HG03039 (cell line): ENCODE measurements around the gene UBXN10.

ENCODE experiments used
- ATAC-seq: cut with Tn5 transposase; IDR thresholded peaks from one replicate; pipeline ENCODE4 v1.9.1; 2021; ENCODE audit warnings: mild to moderate bottlenecking, moderate library complexity; ENCODE audit not compliant: unreplicated experiment

The UBXN10 gene

GRCh38 chr1:20182415-20182814, 3.5 kb upstream of the UBXN10 start:
- no peak for ATAC-seq

DNA sequence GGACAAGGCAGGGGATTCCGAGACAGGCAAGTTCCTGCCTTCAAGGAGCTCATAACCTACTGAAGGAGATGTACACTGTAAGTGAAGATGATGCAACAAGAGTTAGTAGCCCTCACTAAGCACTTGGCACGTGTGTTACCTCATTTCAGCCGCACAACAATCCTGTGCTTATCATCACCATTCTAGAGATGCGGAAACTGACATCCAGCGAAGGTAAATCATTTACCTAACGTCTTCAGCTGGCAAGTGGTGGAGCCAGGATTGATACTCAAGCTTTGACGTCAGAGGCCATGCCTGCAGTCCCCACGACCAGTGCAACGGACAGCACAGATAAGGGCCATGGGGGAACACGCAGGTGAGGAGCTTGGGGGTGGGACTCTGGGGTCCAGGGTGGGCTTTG, 2.9 kb upstream of the UBXN10 start:
- ATAC-seq = no peak

DNA sequence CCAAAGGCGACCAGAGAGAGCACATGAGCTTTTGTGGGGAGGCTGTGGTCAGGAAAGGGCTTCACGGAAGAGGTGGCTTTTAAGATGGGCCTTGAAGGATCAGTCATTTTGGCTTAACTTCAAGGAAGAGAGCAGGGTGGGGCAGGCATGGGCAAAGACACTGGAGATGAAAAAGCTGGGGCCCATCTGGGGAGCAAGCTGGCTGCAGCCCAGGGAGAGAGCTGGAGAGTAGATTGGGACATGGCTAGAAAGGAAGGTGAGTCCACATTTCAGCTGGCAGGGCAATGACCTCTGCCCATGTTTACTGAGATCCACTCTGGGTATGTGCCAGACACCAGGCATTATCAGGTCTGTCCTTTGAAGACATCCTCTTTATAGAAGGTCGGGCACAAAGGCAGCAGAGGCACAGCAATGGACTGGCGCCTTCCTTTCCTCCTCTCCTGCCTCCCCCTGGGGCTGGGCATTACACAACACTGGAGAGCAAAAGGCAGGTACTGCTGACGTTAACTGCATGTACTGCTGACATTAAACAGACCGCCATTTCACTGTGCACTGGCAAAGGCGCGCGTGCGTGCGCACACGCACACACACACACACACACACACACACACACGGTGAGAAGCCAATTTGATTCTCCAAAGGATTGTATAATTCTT, 2.2 kb upstream of the UBXN10 start:
- no peak for ATAC-seq

- ATAC-seq = no peak
Observed at GRCh38 chr1:20184481-20184900, 1.4 kb upstream of the UBXN10 start.

DNA sequence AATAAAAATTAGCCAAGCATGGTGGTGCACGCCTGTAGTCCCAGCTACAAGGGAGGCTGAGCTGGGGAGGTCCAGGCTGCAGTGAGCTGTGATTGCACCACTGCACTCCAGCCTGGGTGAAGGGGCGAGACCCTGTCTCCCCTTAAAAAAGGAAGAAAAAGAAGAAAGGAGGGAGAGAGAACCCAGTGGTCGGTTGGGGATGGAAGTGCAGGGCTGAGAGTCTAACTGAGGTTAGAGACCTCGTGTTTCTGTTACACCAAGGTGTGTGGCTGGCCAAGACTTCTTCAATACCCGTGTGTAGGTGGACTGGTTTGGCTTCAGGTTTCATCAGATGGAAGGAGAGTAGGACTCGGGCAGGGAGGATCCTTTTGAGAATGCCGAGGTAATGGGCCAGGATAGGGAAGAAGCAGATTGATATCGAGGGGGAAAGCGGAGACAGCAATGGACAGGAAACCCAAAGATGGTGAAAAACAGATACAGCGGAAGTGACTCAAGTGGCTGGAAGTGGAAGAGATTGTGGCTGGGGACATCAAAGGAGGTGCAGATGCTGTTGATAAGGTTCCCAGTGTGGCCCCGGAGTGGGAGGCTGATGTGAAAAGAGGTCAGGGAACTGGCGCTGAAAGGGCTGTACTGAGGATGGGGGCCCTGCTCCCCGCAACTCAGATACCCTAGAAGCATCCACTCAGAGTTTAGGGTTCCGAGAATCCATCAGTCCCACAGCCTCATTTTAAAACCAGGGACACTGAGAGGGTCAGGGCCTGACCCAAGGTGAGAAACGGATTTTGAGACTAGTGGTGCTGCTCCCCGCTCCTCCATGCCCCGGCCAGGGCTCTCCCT, 681 bp upstream of the UBXN10 start:
- ATAC-seq = no peak

GRCh38 chr1:20187103-20187812, 1.4 kb downstream of the UBXN10 start:
- ATAC-seq = no peak

DNA sequence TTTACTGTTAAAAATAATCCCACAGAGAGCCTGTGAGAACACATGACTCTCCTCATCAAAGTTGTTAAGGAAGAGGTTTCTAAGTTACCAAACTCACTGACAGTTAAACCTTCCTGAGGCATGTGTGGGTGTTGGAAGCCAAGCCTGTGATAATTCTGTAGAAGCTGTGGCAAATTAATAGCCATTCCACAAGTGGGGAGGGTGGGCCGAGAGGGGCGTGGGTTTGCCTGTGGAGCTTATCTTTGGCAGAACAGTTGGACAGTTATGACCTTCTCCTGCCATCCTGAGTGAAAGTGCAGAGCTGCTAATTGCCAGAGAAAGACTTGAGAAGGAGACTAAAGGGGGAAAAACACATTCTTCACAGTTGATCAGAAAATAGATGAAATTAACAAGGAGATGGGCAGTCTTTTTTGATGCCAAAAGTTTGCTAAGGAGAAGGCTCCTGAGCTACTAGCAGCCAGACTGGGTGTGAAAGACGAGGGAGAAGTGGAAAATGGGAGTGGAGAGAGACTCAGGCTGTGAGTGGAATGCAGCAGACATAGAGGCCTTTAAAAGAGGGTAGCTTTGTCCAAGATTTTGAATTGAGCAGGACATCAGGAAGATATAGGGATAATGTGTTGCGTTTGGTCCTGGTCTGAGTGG, 2.0 kb downstream of the UBXN10 start:
- no peak for ATAC-seq

GRCh38 chr1:20188455-20188817, 2.5 kb downstream of the UBXN10 start:
- no peak for ATAC-seq

DNA sequence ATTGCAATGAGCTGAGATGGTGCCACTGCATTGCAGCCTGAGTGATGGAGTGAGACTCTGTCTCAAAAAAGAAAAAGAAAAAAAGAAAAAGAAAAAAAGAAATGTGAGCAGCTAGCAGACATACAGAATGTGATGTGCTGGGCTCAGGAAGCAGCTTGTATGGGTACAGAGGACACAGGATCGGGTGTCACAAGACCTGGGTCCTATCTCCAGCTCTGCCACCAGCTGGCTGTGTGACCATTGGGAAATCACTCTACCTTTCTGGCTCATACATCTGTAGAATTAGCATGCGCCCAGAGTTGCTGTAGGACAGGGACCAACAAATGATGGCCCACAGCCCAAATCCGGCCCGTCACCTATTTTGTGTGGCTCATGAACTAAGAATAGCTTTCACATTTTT, 3.8 kb downstream of the UBXN10 start:
- ATAC-seq = no peak

DNA sequence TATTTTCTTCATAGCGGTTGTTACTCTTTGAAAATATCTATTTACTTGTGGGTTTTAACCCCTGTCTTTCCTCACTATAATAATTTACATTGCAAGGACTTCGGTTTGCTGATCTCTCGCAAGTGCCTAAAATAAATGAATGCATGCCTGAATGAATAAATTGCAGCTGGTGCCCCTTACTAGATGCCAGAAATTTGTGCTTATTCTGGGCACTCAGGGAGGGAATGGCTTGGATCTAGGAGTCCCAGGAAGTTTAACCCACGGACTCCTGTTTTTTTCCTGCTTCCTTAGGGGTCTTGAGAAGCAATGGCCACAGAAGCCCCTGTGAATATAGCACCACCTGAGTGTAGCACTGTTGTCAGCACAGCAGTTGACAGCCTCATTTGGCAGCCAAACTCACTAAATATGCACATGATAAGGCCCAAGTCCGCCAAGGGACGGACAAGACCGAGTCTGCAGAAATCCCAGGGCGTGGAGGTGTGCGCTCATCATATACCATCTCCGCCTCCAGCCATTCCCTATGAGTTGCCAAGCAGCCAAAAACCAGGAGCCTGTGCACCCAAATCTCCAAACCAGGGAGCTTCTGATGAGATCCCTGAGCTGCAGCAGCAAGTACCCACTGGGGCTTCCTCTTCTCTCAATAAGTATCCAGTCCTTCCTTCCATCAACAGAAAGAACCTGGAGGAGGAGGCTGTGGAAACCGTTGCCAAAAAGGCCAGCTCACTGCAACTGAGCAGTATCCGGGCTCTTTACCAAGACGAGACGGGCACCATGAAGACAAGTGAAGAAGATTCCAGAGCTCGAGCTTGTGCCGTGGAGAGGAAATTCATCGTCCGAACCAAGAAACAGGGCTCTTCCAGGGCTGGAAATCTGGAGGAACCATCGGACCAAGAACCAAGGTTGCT, 4.6 kb downstream of the UBXN10 start:
- ATAC-seq = no peak

DNA sequence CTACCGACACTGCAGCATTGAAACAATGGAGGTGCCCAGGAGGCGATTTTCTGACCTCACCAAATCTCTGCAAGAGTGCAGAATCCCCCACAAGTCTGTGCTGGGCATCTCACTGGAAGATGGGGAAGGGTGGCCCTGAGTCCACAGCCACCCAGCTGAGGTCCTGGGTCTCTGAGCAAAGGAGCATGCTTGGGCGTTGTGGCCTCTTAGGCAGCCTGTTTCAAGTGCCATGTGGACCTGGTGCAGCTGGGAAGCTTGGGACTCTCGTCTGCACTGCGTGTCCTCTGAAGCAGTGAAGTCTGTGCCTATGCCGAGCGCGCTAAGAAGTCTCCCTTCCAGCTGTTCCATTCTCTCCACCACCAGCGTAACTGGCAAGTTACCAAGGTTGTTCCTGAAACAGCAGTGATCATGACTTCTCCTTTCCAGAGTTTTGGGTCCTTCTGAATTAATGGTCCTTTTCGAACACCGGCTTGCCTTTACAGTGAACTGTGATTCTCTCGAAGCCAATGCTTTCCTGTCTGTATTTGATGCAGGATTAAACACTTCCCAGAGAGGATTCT, 5.5 kb downstream of the UBXN10 start:
- ATAC-seq = no peak

GRCh38 chr1:20192364-20192763, 6.5 kb downstream of the UBXN10 start:
- no peak for ATAC-seq

- no peak for ATAC-seq
Observed at GRCh38 chr1:20192871-20193411, 7.0 kb downstream of the UBXN10 start.

- ATAC-seq = no peak
Observed at GRCh38 chr1:20194224-20194623, 8.3 kb downstream of the UBXN10 start.

DNA sequence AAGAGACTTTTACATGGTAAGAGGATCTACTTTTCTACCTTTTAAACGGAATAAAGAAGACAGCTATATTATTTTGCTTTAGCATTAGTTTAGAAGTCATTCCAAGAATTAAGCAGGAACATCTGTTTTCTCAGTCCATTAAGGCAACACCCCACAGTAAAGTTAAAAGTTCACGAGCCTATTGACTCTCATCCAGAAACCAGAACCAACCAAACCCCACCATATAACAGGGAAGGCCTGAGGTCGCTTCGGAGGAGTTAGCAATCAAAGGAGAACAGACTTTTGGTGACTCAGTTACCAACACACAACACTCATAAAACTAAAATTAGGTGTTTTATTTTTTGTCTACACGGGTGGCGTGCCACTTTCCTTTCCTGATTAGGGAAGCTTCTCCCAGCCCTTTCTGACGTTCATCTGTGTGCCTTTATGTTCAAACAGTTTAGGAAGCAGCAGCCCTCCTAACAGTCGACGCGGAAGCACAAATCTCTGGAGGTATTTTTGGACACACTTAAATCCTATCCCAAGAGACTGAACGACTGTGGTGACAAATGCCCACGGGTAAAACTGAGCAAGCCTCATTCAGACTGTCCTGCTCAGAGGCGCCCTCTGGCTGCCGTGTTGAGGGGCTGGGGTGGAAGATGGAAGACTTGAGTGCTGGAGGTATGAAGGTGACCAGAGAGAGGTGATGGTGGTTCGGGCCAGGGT, 9.0 kb downstream of the UBXN10 start:
- ATAC-seq = no peak

DNA sequence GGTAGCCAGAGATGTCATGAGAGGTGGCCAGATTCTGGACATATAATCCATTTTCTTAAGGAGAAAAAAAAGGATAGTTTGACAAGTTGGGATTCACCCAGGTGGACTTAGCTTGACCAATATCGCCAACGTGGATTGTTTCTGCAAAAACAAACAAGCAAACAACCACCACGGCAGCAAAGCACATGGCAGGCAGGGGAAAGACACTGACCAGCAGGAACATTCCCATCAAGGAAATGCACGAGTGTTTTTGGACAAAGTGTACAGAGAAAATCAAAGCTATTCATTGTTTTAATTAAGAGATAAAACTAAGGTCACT, 9.5 kb downstream of the UBXN10 start:
- no peak for ATAC-seq

DNA sequence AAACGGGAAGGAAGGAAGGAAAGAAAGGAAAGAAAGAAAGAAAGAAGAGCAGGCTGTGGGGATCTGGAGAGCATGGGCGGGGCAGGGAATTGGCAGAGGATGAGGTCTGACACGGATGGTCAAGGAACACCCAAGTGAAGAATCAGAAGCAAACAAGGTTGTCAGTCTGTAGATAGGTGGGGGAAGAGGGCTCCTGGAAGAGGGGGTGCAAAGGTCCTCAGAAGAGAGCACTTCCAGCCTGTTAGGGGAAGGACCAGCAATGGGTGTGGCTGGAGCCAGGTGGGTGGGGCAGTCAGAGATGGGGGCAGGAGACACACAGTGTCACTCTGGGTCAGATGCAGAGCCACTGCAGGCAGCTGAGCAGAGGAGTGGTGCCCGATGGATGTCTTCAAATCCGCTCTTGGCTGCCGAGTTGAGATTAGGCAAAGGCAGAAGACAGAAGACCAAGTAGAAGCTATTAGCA, 11.5 kb downstream of the UBXN10 start:
- no peak for ATAC-seq

- no peak for ATAC-seq
Observed at GRCh38 chr1:20198296-20198695, 12.4 kb downstream of the UBXN10 start.

DNA sequence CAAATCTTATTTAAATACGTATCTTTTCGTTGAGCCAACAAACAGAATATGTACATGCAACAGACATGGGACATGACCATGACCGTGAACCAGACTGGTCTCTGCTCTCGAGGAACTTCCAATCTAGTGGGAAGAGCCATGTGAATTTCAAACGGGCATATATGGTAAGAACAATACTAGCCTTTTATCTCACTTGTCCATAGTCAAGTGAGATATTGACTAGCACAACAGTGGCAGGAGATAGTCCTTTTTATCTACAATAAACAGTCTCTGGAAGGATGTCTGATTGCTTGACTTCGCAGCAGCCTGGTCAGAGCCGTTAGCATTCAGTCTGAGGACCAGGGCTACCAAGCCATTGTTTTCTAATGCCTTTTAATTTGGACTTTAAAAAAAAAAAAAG, 13.0 kb downstream of the UBXN10 start:
- no peak for ATAC-seq
